NCI-H2081 treated with DMSO at 0.1 percent for 48 hours (cell line): ENCODE data around the gene LCE1B.

Experiments
- DNase-seq: peaks from one replicate; lab custom pipeline; 2025; lab: John Stamatoyannopoulos, UW

LCE1B gene

DNA sequence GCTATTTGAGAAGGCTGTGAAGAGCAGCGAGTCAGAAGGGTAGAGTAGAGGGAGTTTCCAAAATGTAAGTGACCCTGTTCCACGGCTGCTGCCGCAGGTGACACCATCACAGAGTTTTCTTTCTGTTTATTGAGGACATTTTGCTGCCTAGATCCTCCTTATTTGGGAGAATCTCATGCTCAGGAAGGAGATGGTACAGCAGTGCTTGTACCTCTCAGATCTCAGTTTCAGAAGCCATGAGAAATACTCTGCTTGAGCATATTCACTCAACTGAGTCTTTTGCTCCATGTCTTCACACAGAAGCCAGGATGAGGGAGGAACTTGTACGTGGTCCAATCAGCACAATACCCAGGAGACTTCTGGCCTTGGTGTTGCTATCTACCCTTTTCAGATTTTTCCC is 49.6 kb downstream of the LCE1B start:
- no peak for DNase-seq
